Right atrium auricular region (tissue), 2 donors: ENCODE data around the gene DLG4. TPM values are rescaled to one million over a fixed set of nuclear protein-coding genes. Genes with fewer than 3 reads are reported as not detected.
A peak's percentile ranks its signal among the peaks of the same experiment; 100 is the strongest.

Experiments
- DNase-seq: peaks from one replicate; pipeline ENCODE4 v3.0.0-alpha.2; 2019; ENCODE audit warnings: low spot score
- H3K27ac ChIP-seq, 2 donors: fragments of 200-600 bp; sonication (generic); 1 replicate in 1 of 2; 2 replicates in 1 of 2; pipeline ENCODE4 v1.5.1; 2016 to 2019
- H3K27me3 ChIP-seq, 2 donors: fragments of 200-600 bp; sonication (generic); one replicate each; pipeline versions ENCODE4 v1.5.1 to v1.6.0; 2017 to 2019
- H3K36me3 ChIP-seq: fragments of 200-600 bp; sonication (generic); one replicate; pipeline ENCODE4 v1.5.1; 2016
- H3K4me1 ChIP-seq, 2 donors: fragments of 200-600 bp; sonication (generic); one replicate each; pipeline versions ENCODE4 v1.5.1 to v1.6.0; 2017 to 2019
- H3K4me3 ChIP-seq, 2 donors: fragments of 200-600 bp; sonication (generic); 1 replicate in 1 of 2; 2 replicates in 1 of 2; pipeline ENCODE4 v1.5.1; 2017 to 2019; ENCODE audit warnings: mild to moderate bottlenecking in 1 of 2, moderate library complexity in 1 of 2
- H3K9me3 ChIP-seq, 2 donors: fragments of 200-600 bp; sonication (generic); one replicate each; pipeline ENCODE4 v1.5.1; 2019
- CTCF ChIP-seq, 2 donors: fragments of 200-600 bp; sonication (generic); IDR thresholded peaks; one replicate each; pipeline ENCODE4 v1.5.1; 2019; ENCODE audit warnings: antibody characterized with exemption in 2 of 2
- total RNA-seq, 2 donors: library from RNA; depleted of rRNA; stranded (reverse); fragments of >200 nt; gene quantifications; one replicate each; pipeline ENCODE4 v1.1.0, GENCODE V29; 2016

Gene DLG4
- total RNA-seq, 2 donors from 2014 or later, result 15.1 to 33.4 TPM

- peak in 1 of 2 donors; percentile 50 for TF ChIP-seq CTCF (IDR thresholded peaks at IDR 0.05)
- Histone ChIP-seq H3K27ac (peak overlapping the region; percentile 97), H3K4me1 (peaks cover 0 to 73% of the 10 kb centered on the region in 2 donors), H3K27me3 (no peaks in the 10 kb centered on the region), H3K4me3 (peak overlapping the region; percentile 91), H3K36me3 (peaks cover 49% of the 10 kb centered on the region), H3K9me3 (no peaks in the 10 kb centered on the region)
- DNase-seq, result no peak
These were observed 1.1 kb upstream of the DLG4 start for GRCh38 chr17:7220593-7221277.

- Histone ChIP-seq H3K4me3 (peak overlapping the region; percentile 91), H3K36me3 (peaks cover 35% of the 10 kb centered on the region), H3K27me3 (no peaks in the 10 kb centered on the region), H3K9me3 (no peaks in the 10 kb centered on the region), H3K27ac (peak overlapping the region; percentile 97), H3K4me1 (peaks cover 0 to 82% of the 10 kb centered on the region in 2 donors)
- no peak for DNase-seq
- TF ChIP-seq CTCF (IDR thresholded peaks at IDR 0.05), result no peak
These were observed 316 bp downstream of the DLG4 start for GRCh38 chr17:7219229-7219811.

- Histone ChIP-seq H3K27ac (peak overlapping the region; percentile 97), H3K4me1 (peaks cover 0 to 81% of the 10 kb centered on the region in 2 donors), H3K36me3 (peaks cover 29% of the 10 kb centered on the region), H3K9me3 (no peaks in the 10 kb centered on the region), H3K4me3 (no peak overlapping the region), H3K27me3 (no peaks in the 10 kb centered on the region)
- no peak for DNase-seq
- no peak for TF ChIP-seq CTCF (IDR thresholded peaks at IDR 0.05)
These were observed 878 bp downstream of the DLG4 start for GRCh38 chr17:7218758-7219157.

GRCh38 chr17:7218166-7218565 is 1.5 kb downstream of the DLG4 start:
- Histone ChIP-seq H3K9me3 (no peaks in the 10 kb centered on the region), H3K4me1 (peaks cover 0 to 83% of the 10 kb centered on the region in 2 donors), H3K27me3 (no peaks in the 10 kb centered on the region), H3K4me3 (peak overlapping the region; percentile 47 to 60), H3K36me3 (peaks cover 23% of the 10 kb centered on the region), H3K27ac (peak overlapping the region; percentile 78 to 97)
- no peak for TF ChIP-seq CTCF (IDR thresholded peaks at IDR 0.05)
- DNase-seq, result no peak

GRCh38 chr17:7217113-7217987 is 2.3 kb downstream of the DLG4 start:
- Histone ChIP-seq H3K9me3 (no peaks in the 10 kb centered on the region), H3K4me1 (peaks cover 0 to 81% of the 10 kb centered on the region in 2 donors), H3K27ac (peak overlapping the region; percentile 78 to 97), H3K36me3 (peaks cover 15% of the 10 kb centered on the region), H3K27me3 (no peaks in the 10 kb centered on the region), H3K4me3 (peak overlapping the region; percentile 47 to 60)
- TF ChIP-seq CTCF (IDR thresholded peaks at IDR 0.05), result no peak
- DNase-seq, result no peak
